OCI-LY1 (cell line): ENCODE results near the gene PDLIM4.

Source experiments
- EZH2 ChIP-seq: fragments of 200-600 bp; sonication (generic), shearing (Covaris generic); IDR thresholded peaks from 2 replicates; pipeline ENCODE4 v1.8.0; 2017; ENCODE audit warnings: borderline replicate concordance, mixed run types, mild to moderate bottlenecking, antibody characterized with exemption, low read length, moderate library complexity, mixed read lengths
- TF ChIP-seq, protein P1 (sequence below): fragments of 200-600 bp; sonication (generic), shearing (Covaris generic); IDR thresholded peaks from 2 replicates; pipeline ENCODE4 v1.5.1; 2017; ENCODE audit warnings: mild to moderate bottlenecking, antibody characterized with exemption, low read length, moderate library complexity, mixed read lengths

DNA sequence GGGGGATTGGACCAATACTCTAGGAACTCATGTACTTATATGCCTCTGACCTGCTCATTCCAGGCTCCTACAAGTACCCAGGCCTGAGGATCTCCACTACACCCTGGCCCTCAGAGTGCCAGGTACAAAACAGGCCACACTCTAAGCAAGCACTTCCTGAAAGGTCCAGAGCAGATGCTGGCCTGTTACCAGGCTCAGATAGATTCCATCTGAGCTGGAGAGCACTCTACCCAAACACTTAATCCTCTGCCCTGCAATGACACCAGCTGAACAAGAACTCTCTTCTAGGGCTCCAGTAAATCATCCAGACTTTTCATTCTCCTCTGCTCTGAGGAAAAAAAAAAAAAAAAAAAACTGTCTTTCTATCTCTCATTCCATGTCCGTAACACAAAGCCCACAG lies 32.8 kb upstream of the PDLIM4 start:
- TF ChIP-seq, protein P1, sequence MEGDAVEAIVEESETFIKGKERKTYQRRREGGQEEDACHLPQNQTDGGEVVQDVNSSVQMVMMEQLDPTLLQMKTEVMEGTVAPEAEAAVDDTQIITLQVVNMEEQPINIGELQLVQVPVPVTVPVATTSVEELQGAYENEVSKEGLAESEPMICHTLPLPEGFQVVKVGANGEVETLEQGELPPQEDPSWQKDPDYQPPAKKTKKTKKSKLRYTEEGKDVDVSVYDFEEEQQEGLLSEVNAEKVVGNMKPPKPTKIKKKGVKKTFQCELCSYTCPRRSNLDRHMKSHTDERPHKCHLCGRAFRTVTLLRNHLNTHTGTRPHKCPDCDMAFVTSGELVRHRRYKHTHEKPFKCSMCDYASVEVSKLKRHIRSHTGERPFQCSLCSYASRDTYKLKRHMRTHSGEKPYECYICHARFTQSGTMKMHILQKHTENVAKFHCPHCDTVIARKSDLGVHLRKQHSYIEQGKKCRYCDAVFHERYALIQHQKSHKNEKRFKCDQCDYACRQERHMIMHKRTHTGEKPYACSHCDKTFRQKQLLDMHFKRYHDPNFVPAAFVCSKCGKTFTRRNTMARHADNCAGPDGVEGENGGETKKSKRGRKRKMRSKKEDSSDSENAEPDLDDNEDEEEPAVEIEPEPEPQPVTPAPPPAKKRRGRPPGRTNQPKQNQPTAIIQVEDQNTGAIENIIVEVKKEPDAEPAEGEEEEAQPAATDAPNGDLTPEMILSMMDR: no peak
- no peak for TF ChIP-seq EZH2
